Measurements from ENCODE around the gene CDT1.

DNA sequence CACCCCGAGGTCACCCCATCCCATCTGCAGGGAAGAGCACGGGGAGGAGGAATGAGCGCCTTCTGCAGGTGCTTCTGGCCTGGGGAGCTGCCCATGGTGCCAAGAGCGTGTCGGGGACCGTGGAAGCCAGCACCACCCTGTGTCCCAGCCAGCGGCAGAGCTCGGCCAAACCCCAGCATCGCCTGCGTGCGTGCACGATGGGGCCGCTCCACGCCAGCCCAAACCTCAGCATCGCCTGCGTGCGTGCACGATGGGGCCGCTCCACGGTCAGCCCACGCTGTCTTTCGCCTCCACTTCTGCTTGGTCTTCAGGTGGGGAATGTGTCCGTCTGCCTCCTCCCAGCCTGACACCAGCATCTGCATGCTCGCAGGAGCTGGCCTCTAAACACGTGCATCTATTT, 39.2 kb downstream of the CDT1 start:
- TF ChIP-seq, protein P1, sequence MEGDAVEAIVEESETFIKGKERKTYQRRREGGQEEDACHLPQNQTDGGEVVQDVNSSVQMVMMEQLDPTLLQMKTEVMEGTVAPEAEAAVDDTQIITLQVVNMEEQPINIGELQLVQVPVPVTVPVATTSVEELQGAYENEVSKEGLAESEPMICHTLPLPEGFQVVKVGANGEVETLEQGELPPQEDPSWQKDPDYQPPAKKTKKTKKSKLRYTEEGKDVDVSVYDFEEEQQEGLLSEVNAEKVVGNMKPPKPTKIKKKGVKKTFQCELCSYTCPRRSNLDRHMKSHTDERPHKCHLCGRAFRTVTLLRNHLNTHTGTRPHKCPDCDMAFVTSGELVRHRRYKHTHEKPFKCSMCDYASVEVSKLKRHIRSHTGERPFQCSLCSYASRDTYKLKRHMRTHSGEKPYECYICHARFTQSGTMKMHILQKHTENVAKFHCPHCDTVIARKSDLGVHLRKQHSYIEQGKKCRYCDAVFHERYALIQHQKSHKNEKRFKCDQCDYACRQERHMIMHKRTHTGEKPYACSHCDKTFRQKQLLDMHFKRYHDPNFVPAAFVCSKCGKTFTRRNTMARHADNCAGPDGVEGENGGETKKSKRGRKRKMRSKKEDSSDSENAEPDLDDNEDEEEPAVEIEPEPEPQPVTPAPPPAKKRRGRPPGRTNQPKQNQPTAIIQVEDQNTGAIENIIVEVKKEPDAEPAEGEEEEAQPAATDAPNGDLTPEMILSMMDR (IDR thresholded peaks at IDR 0.05) = no peak
- TF ChIP-seq POLR2A (IDR thresholded peaks at IDR 0.05; ENCODE audit: low read depth) (no peak), POLR2AphosphoS5 (IDR thresholded peaks at IDR 0.05) (no peak)

All from esophagus muscularis mucosa (tissue), 3 donors.